HG02759 (cell line): ENCODE data around the gene NRXN3.

Experiments used
- ATAC-seq: cut with Tn5 transposase; IDR thresholded peaks from one replicate; pipeline ENCODE4 v1.9.1; 2021; ENCODE audit warnings: mild to moderate bottlenecking, moderate library complexity; ENCODE audit not compliant: unreplicated experiment

NRXN3 gene

GRCh38 chr14:78614593-78614992, 444.4 kb downstream of the NRXN3 start:
- no peak for ATAC-seq

GRCh38 chr14:78617735-78618134, 447.6 kb downstream of the NRXN3 start:
- ATAC-seq, result no peak

GRCh38 chr14:78618368-78618767, 448.2 kb downstream of the NRXN3 start:
- no peak for ATAC-seq

GRCh38 chr14:78627114-78627513, 456.9 kb downstream of the NRXN3 start:
- ATAC-seq, result no peak

- no peak for ATAC-seq
These were observed 461.4 kb downstream of the NRXN3 start for GRCh38 chr14:78631551-78631950.

GRCh38 chr14:78633752-78634151, 463.6 kb downstream of the NRXN3 start:
- ATAC-seq, result no peak

GRCh38 chr14:78637489-78637888, 467.3 kb downstream of the NRXN3 start:
- no peak for ATAC-seq

- no peak for ATAC-seq
These were observed 467.8 kb downstream of the NRXN3 start for GRCh38 chr14:78637908-78638475.

GRCh38 chr14:78638926-78639325, 468.8 kb downstream of the NRXN3 start:
- ATAC-seq, result no peak

GRCh38 chr14:78644824-78645559, 474.8 kb downstream of the NRXN3 start:
- ATAC-seq, result no peak

- ATAC-seq, result no peak
These were observed 482.6 kb downstream of the NRXN3 start for GRCh38 chr14:78652727-78653126.

GRCh38 chr14:78653173-78653572, 483.0 kb downstream of the NRXN3 start:
- ATAC-seq, result no peak

GRCh38 chr14:78657451-78657850, 487.3 kb downstream of the NRXN3 start:
- ATAC-seq, result no peak

- ATAC-seq, result no peak
These were observed 494.7 kb downstream of the NRXN3 start for GRCh38 chr14:78664841-78665240.

GRCh38 chr14:78666336-78667056, 496.3 kb downstream of the NRXN3 start:
- no peak for ATAC-seq

GRCh38 chr14:78667141-78667540, 497.0 kb downstream of the NRXN3 start:
- no peak for ATAC-seq

- ATAC-seq, result no peak
These were observed 503.7 kb downstream of the NRXN3 start for GRCh38 chr14:78673845-78674244.

- ATAC-seq, result no peak
These were observed 504.6 kb downstream of the NRXN3 start for GRCh38 chr14:78674820-78675219.

GRCh38 chr14:78683206-78683605, 513.0 kb downstream of the NRXN3 start:
- no peak for ATAC-seq

GRCh38 chr14:78683981-78684380, 513.8 kb downstream of the NRXN3 start:
- ATAC-seq, result no peak

- ATAC-seq, result no peak
These were observed 518.3 kb downstream of the NRXN3 start for GRCh38 chr14:78688503-78688902.

GRCh38 chr14:78690836-78691235, 520.7 kb downstream of the NRXN3 start:
- ATAC-seq, result no peak
